ENCODE measurements around the gene GLIS2.
"Not testable (repeated sequence)": the region's sequence is repeated elsewhere in the genome, so short reads cannot be mapped to it uniquely, and the experiment has no call there.

The GLIS2 gene

DNA sequence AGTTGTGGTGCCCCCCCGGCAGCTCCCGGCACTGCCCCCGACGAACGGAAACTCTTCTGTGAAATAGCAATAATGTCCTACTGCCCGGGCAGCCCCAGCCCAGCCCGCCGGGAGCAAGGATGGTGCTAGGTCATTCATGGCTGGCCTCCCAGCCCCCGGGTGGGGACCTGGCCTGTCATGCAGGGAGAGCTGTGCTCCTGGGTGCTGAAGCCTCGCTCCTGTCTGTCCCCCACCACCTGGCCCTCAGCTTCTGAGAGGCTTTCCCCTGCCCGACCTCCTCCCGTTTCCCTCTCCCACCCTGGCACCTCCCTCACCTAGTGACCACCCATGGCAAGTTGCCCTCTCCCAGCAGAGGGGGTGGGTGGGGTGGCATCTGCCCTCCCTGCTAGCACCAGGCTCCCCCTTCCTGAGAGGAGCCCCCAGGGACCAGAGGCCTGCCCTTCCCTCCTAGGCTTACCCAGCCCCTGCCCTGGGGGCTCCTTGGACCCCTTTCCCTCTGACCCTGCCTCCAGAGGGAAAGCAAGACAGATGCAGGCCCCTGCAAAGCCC lies 21.7 kb downstream of the GLIS2 start:
- no peak for DNase-seq

- DNase-seq: no peak
These were observed 22.3 kb downstream of the GLIS2 start for GRCh38 chr16:4338125-4338582.

GRCh38 chr16:4338712-4339299 lies 22.9 kb downstream of the GLIS2 start:
- no peak for DNase-seq

GRCh38 chr16:4339455-4339854 lies 23.6 kb downstream of the GLIS2 start:
- DNase-seq: no peak

- DNase-seq: no peak
These were observed 24.0 kb downstream of the GLIS2 start for GRCh38 chr16:4339909-4340308.

DNA sequence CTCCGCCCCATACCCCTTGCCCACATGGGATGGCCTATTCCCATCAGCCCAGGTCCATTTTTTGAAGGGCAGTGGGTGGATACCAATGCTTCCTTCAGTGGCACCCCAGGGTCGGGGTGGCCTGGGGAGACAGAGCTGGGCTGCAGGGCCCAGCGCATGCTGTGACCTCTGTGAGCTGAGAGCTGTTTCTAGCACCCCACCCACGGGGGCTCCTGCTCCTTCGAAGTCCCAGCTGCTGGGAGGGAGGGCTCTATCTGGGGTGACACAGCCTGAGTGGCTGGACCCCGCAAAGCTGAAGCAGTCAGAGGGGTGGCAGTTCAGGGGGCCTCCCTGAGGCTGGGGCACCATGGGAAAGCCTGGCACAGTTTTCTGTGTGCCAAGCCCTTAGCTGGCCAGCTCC lies 24.6 kb downstream of the GLIS2 start:
- no peak for DNase-seq

- no peak for DNase-seq
These were observed 25.4 kb downstream of the GLIS2 start for GRCh38 chr16:4341250-4341649.

DNA sequence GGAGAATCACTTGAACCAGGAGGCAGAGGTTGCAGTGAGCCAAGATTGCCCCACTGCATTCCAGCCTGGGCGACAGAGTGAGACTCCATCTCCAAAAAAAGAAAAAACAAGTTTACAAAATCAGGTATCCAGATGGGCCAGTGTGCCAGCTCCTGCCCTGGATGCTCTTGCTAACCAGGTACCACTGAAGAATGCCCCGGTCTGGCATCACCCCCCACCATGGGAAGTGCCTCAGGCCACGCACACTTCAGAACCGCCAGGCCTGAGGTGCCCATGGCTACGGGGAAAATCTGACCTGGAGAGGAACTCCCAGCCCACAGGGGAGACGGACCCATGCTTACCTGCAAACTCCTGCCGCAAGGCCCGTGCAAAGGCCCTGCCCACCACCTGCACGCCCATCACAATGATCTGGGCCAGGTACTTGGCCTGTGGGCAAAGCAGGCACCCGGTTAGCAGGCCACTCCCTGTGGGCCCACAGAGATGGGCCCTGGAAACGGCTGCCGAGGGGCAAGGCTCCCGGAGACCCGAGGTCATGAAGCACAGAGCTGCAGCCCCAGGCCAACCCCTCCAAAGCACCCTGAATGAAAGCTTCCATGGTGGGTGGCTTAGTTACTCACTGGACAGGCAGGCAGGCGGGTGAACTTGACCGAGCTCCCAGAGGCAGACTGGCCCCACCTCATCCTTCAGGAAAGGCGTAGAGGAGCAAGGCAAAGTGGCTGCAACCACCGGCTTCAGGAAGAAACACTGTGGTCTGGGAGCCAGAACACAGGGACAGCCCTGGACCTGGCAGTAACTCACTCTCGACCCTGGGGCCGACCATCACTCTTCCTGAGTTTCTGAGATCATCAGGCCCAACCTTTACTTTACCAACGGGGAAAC lies 27.2 kb downstream of the GLIS2 start:
- DNase-seq: no peak

DNA sequence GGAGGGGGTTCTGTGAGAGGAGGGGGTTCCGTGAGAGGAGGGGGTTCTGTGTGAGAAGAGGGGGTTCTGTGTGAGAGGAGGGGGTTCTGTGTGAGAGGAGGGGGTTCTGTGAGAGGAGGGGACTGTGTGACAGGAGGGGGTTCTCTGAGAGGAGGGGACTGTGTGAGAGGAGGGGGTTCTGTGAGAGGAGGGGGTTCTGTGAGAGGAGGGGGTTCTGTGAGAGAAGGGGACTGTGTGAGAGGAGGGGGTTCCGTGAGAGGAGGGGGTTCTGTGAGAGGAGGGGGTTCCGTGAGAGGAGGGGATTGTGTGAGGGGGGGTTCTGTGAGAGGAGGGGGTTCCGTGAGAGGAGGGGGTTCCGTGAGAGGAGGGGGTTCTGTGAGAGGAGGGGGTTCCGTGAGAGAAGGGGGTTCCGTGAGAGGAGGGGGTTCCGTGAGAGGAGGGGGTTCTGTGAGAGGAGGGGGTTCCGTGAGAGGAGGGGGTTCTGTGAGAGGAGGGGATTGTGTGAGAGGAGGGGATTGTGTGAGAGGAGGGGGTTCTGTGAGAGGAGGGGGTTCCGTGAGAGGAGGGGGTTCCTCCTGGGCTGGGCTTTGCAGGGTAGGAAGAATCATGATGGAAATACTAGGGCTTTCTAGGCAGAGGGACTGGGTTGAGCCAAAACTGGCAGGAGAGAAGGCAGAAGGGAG lies 28.6 kb downstream of the GLIS2 start:
- not testable (repeated sequence) for DNase-seq

- peak; percentile 93 for DNase-seq
These were observed 29.3 kb downstream of the GLIS2 start for GRCh38 chr16:4344983-4345835.

DNA sequence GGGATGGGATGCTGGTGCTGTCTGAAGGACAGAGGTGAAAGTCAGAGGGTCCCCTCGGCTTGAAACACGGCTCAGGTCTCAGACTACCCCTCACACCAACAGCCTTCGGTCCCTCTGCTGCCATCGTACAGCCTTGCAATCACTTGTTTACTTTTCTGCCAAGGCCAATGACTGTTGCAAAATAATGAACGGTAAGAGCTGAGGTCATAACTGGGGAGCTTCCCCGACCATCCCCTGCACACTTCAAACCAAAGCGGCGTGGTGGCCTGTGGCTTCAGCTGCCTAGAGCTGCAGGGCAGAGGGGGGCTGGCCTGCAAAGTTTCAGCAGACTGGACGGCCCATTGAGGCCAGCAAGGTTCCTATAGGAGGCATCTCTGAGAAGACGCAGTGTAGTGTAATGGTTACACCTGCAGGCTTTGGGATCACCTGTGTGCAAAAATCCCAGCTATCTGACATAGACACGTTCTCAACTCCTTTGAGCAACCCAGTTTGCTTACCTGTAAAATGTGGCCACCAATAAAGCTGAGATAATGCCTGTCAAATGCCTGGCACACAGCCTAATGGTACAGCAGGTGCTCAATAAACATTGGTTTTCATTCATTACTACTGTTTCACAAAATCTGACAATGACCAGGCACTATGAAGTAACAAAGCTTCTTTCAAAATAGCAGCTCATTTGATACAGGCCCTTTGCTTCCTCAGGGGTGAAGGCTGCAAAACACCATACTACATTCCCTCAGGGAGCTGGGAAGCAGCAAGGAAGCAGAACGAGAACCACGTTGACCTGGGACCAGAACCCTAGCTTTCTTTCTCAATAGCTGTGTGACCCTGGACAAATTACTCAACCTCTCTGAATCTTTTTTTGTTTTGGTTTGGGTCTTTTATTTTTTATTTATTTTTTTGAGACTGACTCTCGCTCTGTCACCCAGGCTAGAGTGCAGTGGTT lies 30.2 kb downstream of the GLIS2 start:
- peak; percentile 64 for DNase-seq

DNA sequence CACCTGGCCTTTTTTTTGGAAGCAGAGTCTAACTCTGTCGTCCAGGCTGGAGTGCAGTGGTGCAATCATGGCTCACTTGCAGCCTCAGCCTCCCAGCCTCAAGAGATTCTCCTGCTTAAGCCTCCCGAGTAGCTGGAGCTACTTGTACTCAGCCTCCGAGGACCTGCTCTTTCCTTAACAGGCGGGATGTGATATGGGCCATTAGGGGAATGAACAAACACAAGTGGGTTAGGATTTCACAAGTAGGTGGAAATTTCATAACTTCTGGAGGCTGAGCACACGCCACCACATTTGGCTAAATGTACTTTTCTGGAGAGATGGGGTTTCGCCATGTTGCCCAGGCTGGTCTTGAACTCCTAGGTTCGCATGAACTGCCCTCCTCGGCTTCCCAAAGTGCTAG lies 31.1 kb downstream of the GLIS2 start:
- DNase-seq: no peak

GRCh38 chr16:4347765-4348509 lies 32.1 kb downstream of the GLIS2 start:
- no peak for DNase-seq

DNA sequence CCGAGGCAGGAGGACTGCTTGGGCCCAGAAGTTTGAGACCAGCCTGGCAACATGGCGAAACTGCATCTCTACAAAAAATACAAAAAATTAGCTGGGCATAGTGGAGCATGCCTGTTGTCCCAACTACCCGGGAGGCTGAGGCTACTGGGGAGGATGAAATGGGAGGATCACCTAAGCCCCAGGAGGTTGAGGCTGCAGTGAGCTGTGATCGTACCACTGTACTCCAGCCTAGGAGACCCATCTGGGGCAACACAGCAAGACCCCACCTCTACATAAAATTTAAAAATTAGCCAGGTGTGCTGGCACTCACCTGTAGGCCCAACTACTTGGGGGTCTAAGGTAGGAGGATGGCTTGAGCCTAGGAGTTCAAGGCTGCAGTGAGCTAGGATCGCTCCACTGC lies 33.5 kb downstream of the GLIS2 start:
- no peak for DNase-seq

DNA sequence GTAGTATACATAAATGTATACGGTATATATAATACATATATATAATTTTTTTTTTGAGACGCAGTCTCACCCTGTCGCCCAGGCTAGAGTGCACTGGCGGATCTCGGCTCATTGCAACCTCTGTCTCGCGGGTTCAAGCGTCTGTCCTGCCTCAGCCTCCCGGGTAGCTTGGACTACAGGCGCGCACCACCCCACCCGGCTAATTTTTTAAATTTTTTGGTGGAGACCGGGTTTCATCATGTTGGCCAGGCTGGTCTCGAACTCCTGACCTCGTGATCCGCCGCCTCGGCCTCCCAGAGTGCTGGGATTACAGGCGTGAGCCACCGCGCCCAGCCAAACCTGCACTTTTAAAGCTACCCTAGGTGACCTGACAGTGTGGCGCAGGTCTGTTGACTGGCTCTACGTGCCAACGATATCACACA lies 34.5 kb downstream of the GLIS2 start:
- DNase-seq: no peak

DNA sequence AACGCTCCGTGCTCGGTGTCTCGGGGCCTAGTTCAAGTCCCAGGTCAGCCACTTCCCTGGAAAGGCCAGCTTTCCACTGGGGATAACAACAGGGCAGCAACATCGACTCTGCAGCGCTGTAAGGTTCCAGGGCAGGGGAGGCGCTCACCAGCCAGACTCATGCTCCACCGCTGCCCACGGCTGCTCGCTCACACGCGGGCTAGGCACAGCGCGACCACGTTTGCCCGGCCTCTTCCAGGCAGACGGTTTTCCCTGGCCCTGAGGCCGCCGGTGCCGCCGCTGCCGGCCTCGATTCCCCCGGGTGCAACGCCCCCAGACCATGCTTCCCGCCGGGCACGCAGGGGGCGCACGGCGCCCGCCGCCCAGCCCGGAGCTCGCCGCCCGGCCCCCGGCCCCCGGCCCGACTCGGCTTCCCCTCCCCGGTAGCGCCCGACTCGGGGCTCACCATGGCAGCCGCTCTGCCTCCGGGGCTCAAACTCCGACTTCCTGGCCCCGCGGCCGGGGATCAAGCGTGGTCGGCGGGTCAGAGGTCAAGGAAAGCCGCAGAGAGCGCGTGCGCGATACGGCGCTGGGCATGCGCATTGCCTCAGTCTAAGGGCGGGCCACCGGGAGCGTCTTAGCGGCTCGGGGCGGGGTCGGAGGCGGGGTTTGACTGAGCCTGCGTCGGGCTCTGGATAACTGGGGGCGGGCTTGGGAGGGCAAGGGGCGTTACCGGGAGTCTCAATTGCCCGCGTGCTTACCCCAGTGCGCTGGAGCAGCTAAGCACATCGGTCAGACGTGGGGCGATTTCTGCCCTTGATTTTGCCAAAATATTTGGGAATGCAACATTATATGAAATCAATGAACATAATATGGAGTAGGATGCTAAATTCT lies 35.2 kb downstream of the GLIS2 start, which contains the start of gene PAM16:
PAM16 (minus strand) TSS at position 535 of the 873 bp plus-strand sequence; CDS start at position 448, 87 bp downstream.
- DNase-seq: peak; percentile 91

DNA sequence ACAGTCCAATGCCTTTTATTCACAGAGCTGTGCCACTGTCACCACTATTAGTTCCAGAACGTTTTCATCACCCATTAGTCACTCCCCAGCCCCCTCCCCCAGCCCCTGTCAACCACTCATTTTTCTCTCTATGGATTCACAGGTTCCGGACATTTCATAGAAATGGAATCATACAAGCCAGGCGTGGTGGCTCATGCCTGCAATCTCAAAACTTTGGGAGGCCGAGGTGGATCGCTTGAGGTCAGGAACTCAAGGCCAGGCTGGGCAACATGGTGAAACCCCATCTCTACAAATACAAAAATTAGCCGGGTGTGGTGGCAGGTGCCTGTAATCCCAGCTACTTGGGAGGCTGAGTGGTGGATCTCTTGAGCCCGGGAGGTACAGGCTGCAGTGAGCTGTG lies 36.0 kb downstream of the GLIS2 start:
- DNase-seq: no peak

DNA sequence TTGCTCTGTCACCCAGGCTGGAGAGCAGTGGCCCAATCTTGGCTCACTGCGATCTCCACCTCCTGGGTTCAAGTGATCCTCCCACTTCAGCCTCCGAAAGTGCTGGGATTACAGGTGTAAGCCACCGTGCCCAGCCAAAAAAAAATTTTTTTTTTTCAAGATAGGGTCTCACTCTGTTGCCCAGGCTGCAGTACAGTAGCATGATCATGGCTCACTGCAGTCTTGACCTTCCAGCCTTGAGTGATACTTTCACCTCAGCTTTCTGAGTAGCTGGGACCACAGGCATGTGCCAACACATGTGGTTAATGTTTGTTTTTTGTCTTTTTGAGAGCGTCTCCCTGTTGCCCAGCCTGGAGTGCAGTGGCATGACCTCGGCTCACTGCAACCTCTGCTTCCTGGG lies 37.0 kb downstream of the GLIS2 start:
- DNase-seq: no peak

- no peak for DNase-seq
These were observed 37.8 kb downstream of the GLIS2 start for GRCh38 chr16:4353675-4354074.
